Adrenal gland (tissue), 12 donors: ENCODE data around the gene GPC5. TPM values are rescaled to one million over a fixed set of nuclear protein-coding genes. Genes with fewer than 3 reads are reported as not detected.
"Not testable (repeated sequence)": the region's sequence is repeated elsewhere in the genome, so short reads cannot be mapped to it uniquely, and the experiment has no call there.

Experiments
- DNase-seq, 7 donors: peaks; one replicate each; pipeline ENCODE4 v3.0.0-alpha.2; 2019 to 2020
- H3K27ac ChIP-seq, 5 donors: fragments of 200-600 bp; sonication (generic) in 4 of 5; 1 replicate in 3 of 5; 2 replicates in 2 of 5; pipeline versions ENCODE4 v1.5.1 to v1.8.0; 2016 to 2020; ENCODE audit warnings: mild to moderate bottlenecking in 1 of 5
- H3K27me3 ChIP-seq: fragments of 200-600 bp; 2 replicates; pipeline ENCODE4 v1.8.0; 2021
- H3K36me3 ChIP-seq, 2 donors: fragments of 200-600 bp; replicated peaks in 1 of 2; 1 replicate in 1 of 2; 2 replicates in 1 of 2; pipeline versions ENCODE4 v1.5.1 to v1.8.0; 2018 to 2022
- H3K4me1 ChIP-seq, 2 donors: fragments of 200-600 bp; replicated peaks in 1 of 2; 1 replicate in 1 of 2; 2 replicates in 1 of 2; pipeline versions ENCODE4 v1.5.1 to v1.8.0; 2018 to 2021
- H3K4me3 ChIP-seq, 4 donors: fragments of 200-600 bp; sonication (generic) in 3 of 4; one replicate each; pipeline ENCODE4 v1.5.1; 2016 to 2018
- H3K9me3 ChIP-seq, 3 donors: fragments of 200-600 bp; sonication (generic) in 1 of 3; replicated peaks in 1 of 3; 1 replicate in 2 of 3; 2 replicates in 1 of 3; pipeline versions ENCODE4 v1.5.1 to v1.8.0; 2016 to 2021
- CTCF ChIP-seq, 6 experiments: fragments of 450-650 bp in 4 of 6; fragments of 200-600 bp in 2 of 6; sonication (generic) in 1 of 6; IDR thresholded peaks; 1 replicate in 5 of 6; 2 replicates in 1 of 6; pipeline versions ENCODE4 v1.5.1 to v1.8.0; 2016 to 2021; ENCODE audit warnings: antibody characterized with exemption in 6 of 6, mild to moderate bottlenecking in 2 of 6, moderate library complexity in 1 of 6
- POLR2A ChIP-seq, 2 donors: fragments of 450-650 bp; IDR thresholded peaks; one replicate each; pipeline ENCODE4 v1.6.1; 2017; ENCODE audit warnings: antibody characterized with exemption in 2 of 2, mild to moderate bottlenecking in 2 of 2, moderate library complexity in 1 of 2
- WGBS, 4 donors: extraction: QIAGEN DNeasy Blood & Tissue Kit in 2 of 4; methylation state at CpG; one replicate each; pipeline versions ENCODE4 v1.1.5 to v1.1.7; 2013 to 2017; 5-methylcytosine and 5-hydroxymethylcytosine counted together
- intact Hi-C, 2 donors: fragments of 100-400 bp; cut with DNase I; formaldehyde crosslinking; loops; one replicate each; pipeline versions ENCODE4 v1.14.1 to v1.15.0; 2022 to 2023
- polyA plus RNA-seq, 3 donors: library from polyadenylated mRNA; stranded (reverse); fragments of 200-250 nt in 2 of 3; fragments of 350-450 nt in 1 of 3; fragmentation: Illumina TruSeq in 1 of 3; extraction: RNeasy Lipid Tissue Mini Kit (QIAGEN cat#74804) in 1 of 3; gene quantifications; one replicate each; pipeline ENCODE4 v1.2.3, GENCODE V29; 2013 to 2014
- total RNA-seq, 9 donors: library from RNA; depleted of rRNA in 4 of 9; stranded (reverse); fragments of >200 nt in 4 of 9; fragments of 120-200 nt in 1 of 9; fragmentation: NEBNext Ultra II Directional in 1 of 9; extraction: Animal tissue kit (Norgen Biotek cat#: 25700) in 1 of 9; gene quantifications; one replicate each; pipeline versions ENCODE4 v1.1.0 to v1.2.4, GENCODE V29; 2013 to 2023
- donor health status: healthy with polysubstance abuse.
- donor health status: Bipolar disorder and iron deficiency.
- donor health status: DM: yes; HTN: yes; CAD: no.
- donor health status: DM: no; HTN: no; CAD: no.
- donor health status: DM: no; HTN: no; CAD: no.
- donor health status: DM: yes; HTN: yes; CAD: no.

The GPC5 gene
- total and polyA plus RNA-seq, 12 donors, result 0.24 to 7.7 (median 2.1) TPM; not detected in 4

- H3K27me3 ChIP-seq, result no peaks in the 10 kb centered on the region
- intact Hi-C loops, result no loop called here
- TF ChIP-seq POLR2A (IDR thresholded peaks at IDR 0.05) (no peak), CTCF (IDR thresholded peaks at IDR 0.05) (no peak)
- H3K4me1 ChIP-seq, result no peaks in the 10 kb centered on the region
- no peak for DNase-seq
- H3K36me3 ChIP-seq, result no peaks in the 10 kb centered on the region
- H3K27ac ChIP-seq, result no peak overlapping the region
- no peak overlapping the region for H3K4me3 ChIP-seq
- 0 to 86% (median 13%) methylated on average over 1 of the region's 1 CpG for whole genome bisulfite sequencing, 4 donors
- H3K9me3 ChIP-seq, result no peaks in the 10 kb centered on the region
These were observed 1115.3 kb downstream of the GPC5 start for GRCh38 chr13:92513672-92514071.

GRCh38 chr13:92514420-92515125 is 1116.2 kb downstream of the GPC5 start:
- H3K9me3 ChIP-seq, result no peaks in the 10 kb centered on the region
- no peak overlapping the region for H3K27ac ChIP-seq
- TF ChIP-seq POLR2A (IDR thresholded peaks at IDR 0.05) (no peak), CTCF (IDR thresholded peaks at IDR 0.05) (no peak)
- DNase-seq, result no peak
- H3K27me3 ChIP-seq, result no peaks in the 10 kb centered on the region
- H3K4me1 ChIP-seq, result no peaks in the 10 kb centered on the region
- no peak overlapping the region for H3K4me3 ChIP-seq
- WGBS, 4 donors, result 82 to 88% (median 84%) methylated on average over 8 of the region's 8 CpGs
- H3K36me3 ChIP-seq, result no peaks in the 10 kb centered on the region
- intact Hi-C loops, result no loop called here

GRCh38 chr13:92516878-92517277 is 1118.5 kb downstream of the GPC5 start:
- H3K9me3 ChIP-seq, H3K36me3 ChIP-seq, H3K27me3 ChIP-seq, intact Hi-C loops, H3K27ac ChIP-seq, H3K4me3 ChIP-seq, DNase-seq, H3K4me1 ChIP-seq: not testable (repeated sequence)
- 90 to 96% (median 93%) methylated on average over 5 to 6 of the region's 6 CpGs for WGBS, 4 donors

- 66 to 80% (median 75%) methylated on average over 2 of the region's 2 CpGs for WGBS, 4 donors
- H3K27me3 ChIP-seq, H3K9me3 ChIP-seq, H3K4me3 ChIP-seq, intact Hi-C loops, H3K4me1 ChIP-seq, H3K36me3 ChIP-seq, H3K27ac ChIP-seq, DNase-seq: not testable (repeated sequence)
These were observed 1120.2 kb downstream of the GPC5 start for GRCh38 chr13:92518622-92519021.

- Histone ChIP-seq H3K27ac (no peak overlapping the region), H3K27me3 (no peaks in the 10 kb centered on the region), H3K9me3 (no peaks in the 10 kb centered on the region), H3K4me3 (no peak overlapping the region), H3K4me1 (no peaks in the 10 kb centered on the region), H3K36me3 (no peaks in the 10 kb centered on the region)
- TF ChIP-seq POLR2A (IDR thresholded peaks at IDR 0.05), result no peak
- no peak for TF ChIP-seq CTCF (IDR thresholded peaks at IDR 0.05)
- WGBS, 4 donors, result 60 to 65% (median 64%) methylated on average over 3 of the region's 3 CpGs
- no peak for DNase-seq
- intact Hi-C loops, result no loop called here
These were observed 1131.9 kb downstream of the GPC5 start for GRCh38 chr13:92530364-92530763.
